Bronchial epithelial cell (primary cell): ENCODE data around the gene CDK17. TPM values are rescaled to one million over a fixed set of nuclear protein-coding genes. Genes with fewer than 3 reads are reported as not detected.

Experiments used
- DNase-seq: peaks from one replicate; pipeline ENCODE4 v3.0.0-alpha.2; 2010; ENCODE audit warnings: low read depth
- FAIRE-seq: peaks from 2 replicates; lab custom pipeline; 2011; peaks lifted over from hg19 to GRCh38; lab: Jason Lieb, UNC
- H3K27me3 ChIP-seq: 2 replicates; pipeline ENCODE4 v1.5.1; 2011; ENCODE audit warnings: low read length; ENCODE audit not compliant: control insufficient read depth, insufficient read depth
- H3K36me3 ChIP-seq: 2 replicates; pipeline ENCODE4 v1.5.1; 2011; ENCODE audit warnings: low read length; ENCODE audit not compliant: control insufficient read depth, insufficient read depth
- H3K4me3 ChIP-seq: 2 replicates; pipeline ENCODE4 v1.5.1; 2011; ENCODE audit warnings: mild to moderate bottlenecking, low read depth, low read length, control low read depth
- CTCF ChIP-seq: IDR thresholded peaks from 2 replicates; pipeline ENCODE4 v1.5.1; 2011; ENCODE audit warnings: mild to moderate bottlenecking, moderate library complexity, low read length, control low read depth, inconsistent platforms; ENCODE audit not compliant: insufficient read depth, severe bottlenecking
- total RNA-seq: library from RNA; depleted of rRNA; stranded (reverse); fragments of >200 nt; gene quantifications from 2 replicates; pipeline ENCODE4 v1.2.1, GENCODE V29; 2014

The CDK17 gene
- total RNA-seq, 1 donor from 2014 or later = 34.5 TPM

GRCh38 chr12:96376865-96377264, 23.4 kb downstream of the CDK17 start:
- H3K27me3 ChIP-seq = no peaks in the 10 kb centered on the region
- DNase-seq = no peak
- H3K36me3 ChIP-seq = no peaks in the 10 kb centered on the region
- TF ChIP-seq CTCF = no peak
- no peak for FAIRE-seq
- H3K4me3 ChIP-seq = no peak overlapping the region

- no peaks in the 10 kb centered on the region for H3K36me3 ChIP-seq
- DNase-seq (no peak), FAIRE-seq (no peak)
- no peak for TF ChIP-seq CTCF
- no peaks in the 10 kb centered on the region for H3K27me3 ChIP-seq
- no peak overlapping the region for H3K4me3 ChIP-seq
Observed at GRCh38 chr12:96375841-96376604, 24.2 kb downstream of the CDK17 start.

GRCh38 chr12:96375170-96375569, 25.1 kb downstream of the CDK17 start:
- no peak for TF ChIP-seq CTCF
- DNase-seq (no peak), FAIRE-seq (no peak)
- H3K36me3 ChIP-seq = no peaks in the 10 kb centered on the region
- no peaks in the 10 kb centered on the region for H3K27me3 ChIP-seq
- H3K4me3 ChIP-seq = no peak overlapping the region

- Histone ChIP-seq H3K36me3 (no peaks in the 10 kb centered on the region), H3K4me3 (no peak overlapping the region), H3K27me3 (no peaks in the 10 kb centered on the region)
- DNase-seq (no peak), FAIRE-seq (no peak)
- TF ChIP-seq CTCF = no peak
Observed at GRCh38 chr12:96371790-96372699, 28.2 kb downstream of the CDK17 start.

GRCh38 chr12:96371138-96371789, 29.0 kb downstream of the CDK17 start:
- DNase-seq (no peak), FAIRE-seq (no peak)
- H3K27me3 ChIP-seq = no peaks in the 10 kb centered on the region
- H3K4me3 ChIP-seq = no peak overlapping the region
- no peak for TF ChIP-seq CTCF
- no peaks in the 10 kb centered on the region for H3K36me3 ChIP-seq
